Measurements from ENCODE around the gene NUDT16L1. TPM values are rescaled to one million over a fixed set of nuclear protein-coding genes. Genes with fewer than 3 reads are reported as not detected.

NUDT16L1 gene
- total RNA-seq, 1 donor from 2014 or later: 77.3 TPM

DNA sequence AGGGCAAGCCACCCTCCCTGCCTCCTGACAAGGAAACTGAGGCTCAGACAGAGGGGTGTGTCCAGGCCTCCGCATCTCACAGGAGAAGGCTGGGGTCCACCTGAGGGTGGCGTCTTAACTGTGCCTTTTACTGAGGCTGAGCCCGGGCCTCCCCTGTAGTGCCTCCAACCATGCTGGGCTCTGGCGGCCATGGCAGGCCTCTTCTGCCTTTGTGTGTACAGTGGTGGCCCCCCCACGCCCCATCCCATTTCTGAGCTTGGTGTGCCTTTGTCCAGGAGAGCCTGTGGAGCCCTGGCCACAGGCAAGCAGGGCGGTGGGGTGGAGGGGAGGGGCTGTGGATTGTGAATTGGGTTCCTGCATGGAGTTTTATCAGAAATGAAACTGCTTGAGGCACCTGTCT lies 37.6 kb upstream of the NUDT16L1 start:
- Histone ChIP-seq H3K27ac (no peak overlapping the region), H3K27me3 (no peaks in the 10 kb centered on the region), H3K36me3 (peaks cover 71 to 87% of the 10 kb centered on the region in 2 donors), H3K4me3 (no peak overlapping the region), H3K9me3 (no peaks in the 10 kb centered on the region), H3K4me1 (no peaks in the 10 kb centered on the region)
- no peak for DNase-seq (ENCODE audit: low spot score in 2 of 2)
- TF ChIP-seq CTCF (IDR thresholded peaks at IDR 0.05): no peak
- intact Hi-C loops (cut with DNase I): no loop called here

DNA sequence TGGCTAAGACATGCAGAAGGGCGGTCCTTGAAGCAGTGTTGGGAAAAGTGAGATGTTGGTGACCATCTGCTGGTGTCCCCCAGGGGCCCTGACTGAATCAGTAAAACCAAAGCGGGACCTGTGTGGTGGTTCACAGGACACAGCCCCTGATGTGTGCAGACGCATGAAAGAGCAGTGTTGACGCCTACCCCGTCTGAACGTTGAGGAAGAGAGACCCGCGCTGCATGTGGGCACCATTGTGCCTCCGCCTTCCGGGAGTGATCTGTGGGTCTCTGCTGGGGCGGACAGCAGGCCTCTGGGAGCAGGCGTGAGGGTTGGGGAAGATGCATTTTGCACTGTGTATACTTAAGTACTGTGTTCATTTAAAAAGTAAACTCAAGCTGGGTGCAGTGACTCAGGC lies 37.1 kb upstream of the NUDT16L1 start:
- H3K4me3 ChIP-seq: no peak overlapping the region
- no peak overlapping the region for H3K27ac ChIP-seq
- DNase-seq (ENCODE audit: low spot score in 2 of 2): no peak
- no peaks in the 10 kb centered on the region for H3K4me1 ChIP-seq
- no peaks in the 10 kb centered on the region for H3K27me3 ChIP-seq
- no peaks in the 10 kb centered on the region for H3K9me3 ChIP-seq
- intact Hi-C loops (cut with DNase I): no loop called here
- peaks cover 66 to 83% of the 10 kb centered on the region in 2 donors for H3K36me3 ChIP-seq
- no peak for TF ChIP-seq CTCF (IDR thresholded peaks at IDR 0.05)

GRCh38 chr16:4656695-4657686 lies 36.4 kb upstream of the NUDT16L1 start:
- no peaks in the 10 kb centered on the region for H3K27me3 ChIP-seq
- peaks cover 59 to 75% of the 10 kb centered on the region in 2 donors for H3K36me3 ChIP-seq
- H3K4me1 ChIP-seq: no peaks in the 10 kb centered on the region
- no peak overlapping the region for H3K4me3 ChIP-seq
- intact Hi-C loops (cut with DNase I): no loop called here
- TF ChIP-seq CTCF (IDR thresholded peaks at IDR 0.05): no peak
- DNase-seq (ENCODE audit: low spot score in 2 of 2): no peak
- H3K9me3 ChIP-seq: no peaks in the 10 kb centered on the region
- no peak overlapping the region for H3K27ac ChIP-seq

DNA sequence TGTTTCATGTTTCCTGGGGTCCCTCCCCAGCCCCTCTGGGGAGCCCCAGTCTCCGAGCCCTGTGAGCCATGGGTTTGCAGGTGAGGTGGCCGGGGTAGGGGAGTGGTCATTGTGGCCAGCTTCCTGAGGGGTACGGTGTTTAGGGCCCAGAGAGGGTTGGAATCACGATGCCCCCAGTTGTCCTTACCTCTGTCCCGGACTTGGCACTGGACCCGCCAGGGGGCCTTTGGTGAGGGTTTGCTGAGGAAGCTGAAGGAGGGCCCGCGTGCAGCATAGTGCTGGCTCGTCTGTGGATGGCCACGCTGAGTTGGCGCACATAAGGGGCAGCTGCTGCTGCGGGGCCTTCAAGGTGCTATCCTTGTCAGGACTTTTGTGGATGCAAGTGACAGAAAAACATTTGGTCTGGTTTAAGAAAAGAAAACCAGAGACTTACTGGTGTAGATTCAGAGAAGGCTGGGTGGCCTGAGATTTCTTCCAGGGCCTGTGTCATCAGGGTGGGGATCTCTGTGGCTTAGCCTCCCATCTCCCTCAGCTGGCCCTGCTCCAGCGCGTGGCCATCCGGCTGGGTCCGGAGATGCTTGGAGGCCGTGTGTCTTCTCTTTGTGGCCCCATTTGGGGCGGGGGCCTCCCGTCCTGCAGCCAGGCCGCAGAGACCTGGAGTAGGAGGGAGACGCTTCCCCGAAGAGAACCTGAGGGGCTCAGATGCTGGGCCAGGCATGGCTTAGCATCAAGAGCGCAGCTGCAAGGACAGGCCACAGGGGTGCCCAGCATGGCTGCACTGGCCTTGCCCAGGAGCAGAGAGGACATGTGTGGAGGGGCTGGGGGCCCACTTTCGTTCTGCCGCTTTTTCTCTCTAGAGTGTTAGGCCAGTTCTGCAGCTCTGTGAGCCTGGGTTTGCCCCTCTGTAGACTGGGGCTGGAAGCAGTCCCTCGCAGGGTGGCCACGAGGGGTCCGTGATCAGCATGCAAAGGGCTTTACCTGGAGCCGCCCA lies 33.7 kb upstream of the NUDT16L1 start:
- no peak for TF ChIP-seq CTCF (IDR thresholded peaks at IDR 0.05)
- H3K36me3 ChIP-seq: peaks cover 52 to 54% of the 10 kb centered on the region in 2 donors
- peak overlapping the region in 1 of 2 donors; percentile 10 for H3K27ac ChIP-seq
- intact Hi-C loops (cut with DNase I): no loop called here
- no peaks in the 10 kb centered on the region for H3K27me3 ChIP-seq
- H3K4me3 ChIP-seq: no peak overlapping the region
- no peaks in the 10 kb centered on the region for H3K9me3 ChIP-seq
- no peaks in the 10 kb centered on the region for H3K4me1 ChIP-seq
- DNase-seq (ENCODE audit: low spot score in 2 of 2): no peak

GRCh38 chr16:4660454-4661007 lies 32.8 kb upstream of the NUDT16L1 start:
- no peaks in the 10 kb centered on the region for H3K4me1 ChIP-seq
- intact Hi-C loops (cut with DNase I): no loop called here
- DNase-seq (ENCODE audit: low spot score in 2 of 2): no peak
- H3K27me3 ChIP-seq: no peaks in the 10 kb centered on the region
- peak overlapping the region; percentile 10 to 11 for H3K27ac ChIP-seq
- no peaks in the 10 kb centered on the region for H3K9me3 ChIP-seq
- H3K36me3 ChIP-seq: peaks cover 51 to 52% of the 10 kb centered on the region in 2 donors
- TF ChIP-seq CTCF (IDR thresholded peaks at IDR 0.05): no peak
- no peak overlapping the region for H3K4me3 ChIP-seq

All from ascending aorta (tissue), 2 donors.